HG03457 (cell line): ENCODE measurements around the gene CLIP2.
"Not testable (repeated sequence)": the region's sequence is repeated elsewhere in the genome, so short reads cannot be mapped to it uniquely, and the experiment has no call there.

Source experiments
- ATAC-seq: cut with Tn5 transposase; IDR thresholded peaks from one replicate; pipeline ENCODE4 v1.9.1; 2021; ENCODE audit warnings: moderate number of reproducible peaks; ENCODE audit not compliant: unreplicated experiment

Gene CLIP2

GRCh38 chr7:74294191-74294998 lies 5.2 kb downstream of the CLIP2 start:
- ATAC-seq = no peak

GRCh38 chr7:74297516-74298233 lies 8.5 kb downstream of the CLIP2 start:
- ATAC-seq = no peak

- no peak for ATAC-seq
Observed at GRCh38 chr7:74299401-74299800, 10.2 kb downstream of the CLIP2 start.

GRCh38 chr7:74300926-74301325 lies 11.7 kb downstream of the CLIP2 start:
- ATAC-seq = no peak

- ATAC-seq = no peak
Observed at GRCh38 chr7:74302745-74303221, 13.6 kb downstream of the CLIP2 start.

GRCh38 chr7:74304550-74304949 lies 15.3 kb downstream of the CLIP2 start:
- no peak for ATAC-seq

GRCh38 chr7:74306004-74306729 lies 17.0 kb downstream of the CLIP2 start:
- no peak for ATAC-seq

- no peak for ATAC-seq
Observed at GRCh38 chr7:74306730-74307469, 17.7 kb downstream of the CLIP2 start.

GRCh38 chr7:74307738-74308505 lies 18.7 kb downstream of the CLIP2 start:
- ATAC-seq = no peak

- ATAC-seq = no peak
Observed at GRCh38 chr7:74309181-74309580, 20.0 kb downstream of the CLIP2 start.

GRCh38 chr7:74311305-74311744 lies 22.1 kb downstream of the CLIP2 start:
- no peak for ATAC-seq

GRCh38 chr7:74312418-74313028 lies 23.3 kb downstream of the CLIP2 start:
- ATAC-seq = no peak

- ATAC-seq = not testable (repeated sequence)
Observed at GRCh38 chr7:74315891-74316290, 26.7 kb downstream of the CLIP2 start.

- ATAC-seq = no peak
Observed at GRCh38 chr7:74317146-74317782, 28.1 kb downstream of the CLIP2 start.

- no peak for ATAC-seq
Observed at GRCh38 chr7:74318043-74318442, 28.8 kb downstream of the CLIP2 start.

- ATAC-seq = no peak
Observed at GRCh38 chr7:74320645-74321221, 31.5 kb downstream of the CLIP2 start.

- not testable (repeated sequence) for ATAC-seq
Observed at GRCh38 chr7:74322892-74323291, 33.7 kb downstream of the CLIP2 start.

GRCh38 chr7:74324531-74325209 lies 35.5 kb downstream of the CLIP2 start:
- ATAC-seq = no peak
